KOPT-K1 (cell line): ENCODE data around the gene CPEB4.

ENCODE experiments used
- H3K27ac ChIP-seq: fragments of 200-600 bp; sonication (generic); 2 replicates; pipeline ENCODE4 v1.5.1; 2016; ENCODE audit warnings: antibody characterized with exemption, mild to moderate bottlenecking, low read depth, low read length; ENCODE audit not compliant: poor library complexity, severe bottlenecking
- H3K36me3 ChIP-seq: fragments of 200-600 bp; sonication (generic); 2 replicates; pipeline ENCODE4 v1.5.1; 2017; ENCODE audit warnings: antibody characterized with exemption, mild to moderate bottlenecking, low read length, moderate library complexity; ENCODE audit not compliant: insufficient read depth
- H3K9me3 ChIP-seq: fragments of 200-600 bp; sonication (generic); 2 replicates; pipeline ENCODE4 v1.5.1; 2017; ENCODE audit warnings: antibody characterized with exemption, low read length, mild to moderate bottlenecking; ENCODE audit not compliant: insufficient read depth, poor library complexity, severe bottlenecking

CPEB4 gene

DNA sequence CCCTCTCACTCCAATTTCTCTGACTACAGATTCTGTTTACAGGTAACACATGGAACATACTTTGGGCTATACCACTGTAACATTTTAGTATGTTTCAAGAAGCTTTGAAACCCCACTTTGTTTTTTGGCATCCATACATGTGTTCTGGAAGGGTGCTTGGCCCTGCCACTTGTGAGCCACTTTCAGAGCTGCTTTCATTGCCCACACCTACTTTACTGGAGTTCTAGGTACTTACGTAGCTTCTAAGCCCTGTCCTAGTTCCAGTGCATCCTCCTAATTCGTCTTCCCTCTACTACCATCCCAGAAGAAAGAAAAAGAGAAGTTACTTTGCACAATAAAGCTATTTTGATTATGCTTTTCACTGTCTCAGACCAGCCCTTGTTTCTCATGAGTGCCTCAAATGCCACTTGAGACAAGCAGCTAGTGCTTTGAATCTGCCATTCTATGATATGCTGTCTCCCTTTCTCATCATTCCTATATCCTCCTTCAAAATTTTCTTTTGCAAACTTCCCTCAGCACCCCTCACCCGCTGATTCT lies 74.4 kb downstream of the CPEB4 start:
- Histone ChIP-seq H3K36me3 (no peaks in the 10 kb centered on the region), H3K27ac (no peak overlapping the region), H3K9me3 (no peaks in the 10 kb centered on the region)

DNA sequence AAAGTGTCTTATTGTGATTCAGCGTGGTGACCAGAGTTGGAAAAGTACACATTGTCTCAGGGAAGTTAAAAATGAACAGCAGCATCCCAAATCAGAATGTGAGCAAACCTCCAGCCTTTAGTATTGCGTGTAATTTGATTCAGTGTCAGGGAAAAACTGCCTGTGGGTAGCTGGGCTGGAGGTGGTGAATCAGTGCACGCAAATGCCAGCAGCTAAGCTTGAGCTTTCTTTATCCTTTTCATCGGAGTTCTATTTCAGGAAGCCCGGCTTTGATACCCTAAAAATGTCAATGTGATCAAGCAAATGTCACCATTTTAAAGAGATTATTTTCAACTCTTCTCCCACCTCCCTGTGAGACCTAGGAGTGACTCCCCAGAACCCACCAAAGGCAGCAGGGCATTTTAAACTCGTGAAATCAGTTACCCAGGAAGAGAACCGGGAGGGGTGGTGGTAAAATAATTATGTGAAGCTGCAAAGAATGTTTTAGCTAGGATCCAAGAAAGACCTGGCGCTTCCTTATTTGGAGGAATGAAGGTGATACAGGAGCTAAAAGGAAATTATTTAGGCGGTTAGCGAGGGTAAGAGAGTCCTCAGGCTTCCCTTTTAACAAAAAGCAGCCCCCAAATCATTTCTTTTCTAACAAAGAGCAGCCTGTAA lies 75.2 kb downstream of the CPEB4 start:
- Histone ChIP-seq H3K36me3 (no peaks in the 10 kb centered on the region), H3K9me3 (no peaks in the 10 kb centered on the region), H3K27ac (no peak overlapping the region)

DNA sequence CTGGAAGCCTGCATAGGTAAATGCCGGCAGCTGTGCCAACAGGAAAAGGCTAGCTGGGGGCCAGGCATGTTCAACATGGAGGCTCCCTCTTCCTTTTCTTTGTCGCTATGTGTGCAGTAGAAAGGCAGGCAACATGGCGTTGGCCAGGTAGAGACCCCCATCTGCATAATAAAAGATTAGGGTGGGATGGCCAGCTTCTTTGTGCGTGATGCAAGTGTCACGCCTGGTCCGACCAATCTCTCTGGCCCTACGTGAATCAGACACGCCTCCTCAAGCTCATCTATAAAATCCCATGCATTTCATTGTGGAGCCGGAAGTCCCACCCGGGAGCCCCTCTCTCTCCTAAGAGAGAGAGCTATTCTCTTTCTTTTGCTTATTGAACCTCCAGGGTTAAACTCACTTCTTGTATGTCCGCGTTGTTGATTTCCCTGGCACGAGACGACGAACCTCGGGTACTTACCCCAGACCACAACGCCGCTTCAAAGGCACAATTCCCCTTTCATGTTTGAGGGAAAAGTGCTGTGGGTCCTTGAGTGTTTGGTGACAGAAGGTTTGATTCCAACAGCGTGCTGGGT lies 75.8 kb downstream of the CPEB4 start:
- Histone ChIP-seq H3K27ac (no peak overlapping the region), H3K9me3 (no peaks in the 10 kb centered on the region)

DNA sequence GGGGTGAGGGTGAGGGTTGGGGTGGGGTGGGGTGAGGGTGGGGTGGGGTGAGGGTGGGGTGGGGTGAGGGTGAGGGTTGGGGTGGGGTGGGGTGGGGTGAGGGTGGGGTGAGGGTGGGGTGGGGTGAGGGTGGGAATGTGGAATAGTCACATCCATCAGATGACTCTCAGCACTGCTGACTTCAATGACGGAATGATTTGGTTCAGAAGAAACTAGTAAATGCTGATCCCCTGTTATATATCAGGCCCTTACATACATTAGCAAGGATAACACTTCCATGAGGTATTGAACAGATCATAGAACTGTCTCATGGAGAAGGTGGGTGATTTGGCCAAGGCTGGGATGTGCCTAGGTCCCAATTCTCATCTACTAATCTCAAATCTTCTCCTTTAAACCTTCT lies 76.4 kb downstream of the CPEB4 start:
- no peak overlapping the region for H3K27ac ChIP-seq
- no peaks in the 10 kb centered on the region for H3K9me3 ChIP-seq
- no peaks in the 10 kb centered on the region for H3K36me3 ChIP-seq

More for the DNA sequence above, 75.8 kb downstream of the CPEB4 start:
- H3K36me3 ChIP-seq: no peaks in the 10 kb centered on the region

GRCh38 chr5:173967241-173967640 lies 79.1 kb downstream of the CPEB4 start:
- H3K9me3 ChIP-seq: no peaks in the 10 kb centered on the region

GRCh38 chr5:173968154-173968797 lies 80.1 kb downstream of the CPEB4 start:
- Histone ChIP-seq H3K9me3 (no peaks in the 10 kb centered on the region), H3K36me3 (no peaks in the 10 kb centered on the region), H3K27ac (no peak overlapping the region)

More at GRCh38 chr5:173967241-173967640, 79.1 kb downstream of the CPEB4 start:
- no peak overlapping the region for H3K27ac ChIP-seq
- H3K36me3 ChIP-seq: no peaks in the 10 kb centered on the region

DNA sequence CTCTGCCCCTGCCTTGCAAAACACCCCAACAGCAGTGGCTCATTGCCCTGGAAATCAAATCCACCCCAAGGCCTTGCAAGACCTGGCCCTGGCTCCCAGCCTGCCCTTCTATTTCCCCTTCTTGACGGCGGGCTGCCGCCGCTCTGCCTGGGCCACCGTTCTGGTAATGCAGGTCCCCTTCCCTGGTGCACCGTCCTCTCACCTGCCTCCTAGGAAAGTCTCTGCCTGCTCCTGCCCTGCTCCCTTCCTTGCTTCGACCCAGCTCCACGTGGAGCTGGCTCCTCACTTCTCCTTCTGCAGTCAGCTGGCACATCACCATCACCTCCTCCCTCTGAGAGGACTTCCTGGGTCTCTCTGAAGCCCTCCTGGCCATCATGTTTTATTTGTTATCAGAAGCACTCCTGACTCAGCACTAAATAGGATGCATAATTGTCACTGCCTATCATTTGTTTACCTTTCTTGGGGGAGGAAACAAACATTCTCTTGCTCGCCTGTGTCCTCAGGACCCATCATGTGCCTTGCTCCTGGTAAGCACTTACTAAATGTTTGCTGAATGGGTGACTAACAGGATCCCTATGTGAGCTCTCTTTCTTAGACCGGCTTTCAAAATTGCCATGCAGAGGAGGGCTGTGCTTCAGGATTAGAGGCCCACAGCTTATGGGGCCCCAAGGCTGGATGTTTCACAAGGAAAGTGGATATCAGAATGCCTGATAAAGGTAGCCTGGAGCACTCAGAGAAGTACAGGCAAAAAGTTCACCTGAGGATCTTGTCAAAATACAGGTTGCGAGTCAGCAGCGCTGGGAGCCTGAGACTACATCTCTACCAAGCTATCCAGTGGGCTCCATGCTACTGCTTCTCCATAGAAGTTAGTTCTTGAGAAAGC lies 81.3 kb downstream of the CPEB4 start:
- Histone ChIP-seq H3K36me3 (no peaks in the 10 kb centered on the region), H3K9me3 (no peaks in the 10 kb centered on the region), H3K27ac (no peak overlapping the region)

GRCh38 chr5:173970878-173971650 lies 82.9 kb downstream of the CPEB4 start:
- H3K27ac ChIP-seq: no peak overlapping the region

GRCh38 chr5:173971681-173972345 lies 83.7 kb downstream of the CPEB4 start:
- Histone ChIP-seq H3K27ac (no peak overlapping the region), H3K9me3 (no peaks in the 10 kb centered on the region), H3K36me3 (no peaks in the 10 kb centered on the region)

More at GRCh38 chr5:173970878-173971650, 82.9 kb downstream of the CPEB4 start:
- no peaks in the 10 kb centered on the region for H3K9me3 ChIP-seq
- no peaks in the 10 kb centered on the region for H3K36me3 ChIP-seq

- Histone ChIP-seq H3K36me3 (no peaks in the 10 kb centered on the region), H3K27ac (no peak overlapping the region), H3K9me3 (no peaks in the 10 kb centered on the region)
Observed at GRCh38 chr5:173972607-173972924, 84.4 kb downstream of the CPEB4 start.

DNA sequence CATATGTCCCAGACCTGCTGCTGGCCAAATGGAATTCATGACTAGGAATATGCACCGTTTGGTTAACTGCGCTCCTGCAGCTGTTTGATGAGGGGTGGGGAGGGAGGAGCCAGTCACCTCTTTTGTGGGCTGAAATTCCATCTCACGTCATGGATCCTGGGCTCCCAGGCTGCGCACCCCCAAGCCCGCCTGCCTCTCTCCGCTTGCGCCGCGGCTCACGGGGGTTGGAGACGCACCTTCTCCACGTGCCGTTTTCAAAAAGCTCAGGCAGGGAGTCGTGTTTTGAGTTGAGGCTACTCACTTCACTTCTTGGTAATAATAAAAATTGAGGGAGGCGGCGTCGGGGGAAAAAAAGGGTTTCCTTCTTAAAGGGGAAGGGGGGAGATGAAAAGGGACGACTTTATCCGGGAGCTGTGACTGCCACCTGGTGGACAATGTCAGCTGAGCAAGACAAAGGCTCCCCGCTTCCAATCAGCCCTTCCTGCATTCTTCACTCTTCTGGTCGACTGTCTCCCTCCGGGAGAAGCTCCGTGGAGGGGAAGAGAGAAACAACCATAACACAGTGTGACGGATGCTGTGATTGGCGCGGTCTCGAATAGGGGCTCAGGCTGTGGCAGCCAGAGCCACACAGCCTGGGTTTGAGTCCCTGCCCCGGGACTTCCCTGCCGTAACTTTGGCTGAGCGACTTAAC lies 84.9 kb downstream of the CPEB4 start:
- Histone ChIP-seq H3K9me3 (no peaks in the 10 kb centered on the region), H3K27ac (no peak overlapping the region), H3K36me3 (no peaks in the 10 kb centered on the region)

DNA sequence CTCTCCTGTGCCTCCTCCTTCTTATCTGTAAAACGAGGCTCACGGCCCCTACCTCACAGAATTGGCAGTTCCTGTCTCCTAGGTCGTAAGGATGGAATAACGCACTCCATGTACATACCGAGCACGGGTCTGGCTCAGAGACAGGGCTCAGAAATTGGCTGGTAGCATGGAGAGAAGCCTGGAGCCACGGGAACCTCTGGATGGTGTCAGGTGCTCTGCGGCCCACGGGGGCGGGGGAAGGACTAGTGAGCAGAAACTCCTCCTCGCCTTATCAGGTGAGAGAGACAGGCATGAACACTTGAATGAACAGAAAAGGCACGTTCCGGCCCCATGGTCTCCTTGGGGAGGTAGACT lies 85.4 kb downstream of the CPEB4 start:
- H3K36me3 ChIP-seq: no peaks in the 10 kb centered on the region
- H3K27ac ChIP-seq: no peak overlapping the region
- H3K9me3 ChIP-seq: no peaks in the 10 kb centered on the region

DNA sequence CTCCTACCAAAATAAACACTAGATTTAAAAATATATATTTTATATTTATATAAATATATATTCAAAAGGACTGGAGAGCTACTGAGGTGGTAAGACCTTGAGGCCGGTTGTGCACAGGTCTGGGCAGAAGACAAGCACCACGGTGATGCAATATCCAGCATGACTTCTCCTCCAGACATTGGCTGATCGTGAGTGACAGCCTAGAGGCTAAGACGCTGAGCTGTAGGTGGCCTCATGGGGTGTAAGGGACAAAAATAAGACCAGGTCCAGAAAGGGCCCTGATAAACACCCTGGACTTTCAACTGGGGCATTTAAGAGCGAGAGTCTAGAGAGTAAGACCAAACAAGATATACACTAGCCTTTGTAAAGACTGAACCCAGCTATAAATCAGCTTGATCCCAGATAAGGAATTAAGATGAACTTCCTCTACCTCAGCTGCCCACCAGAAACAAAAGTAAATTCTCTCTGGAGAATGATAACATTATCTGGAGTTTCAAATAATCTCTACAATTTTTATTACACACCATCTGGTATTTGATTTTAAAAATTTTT lies 86.6 kb downstream of the CPEB4 start:
- Histone ChIP-seq H3K9me3 (no peaks in the 10 kb centered on the region), H3K27ac (no peak overlapping the region), H3K36me3 (no peaks in the 10 kb centered on the region)
